Measurements from ENCODE around the gene ARHGAP4.
A peak's percentile ranks its signal among the peaks of the same experiment; 100 is the strongest.

The ARHGAP4 gene

GRCh38 chrX:153926858-153927671, 1.0 kb upstream of the ARHGAP4 start:
- peak; percentile 49 for DNase-seq (ENCODE audit: low read depth)

- DNase-seq (ENCODE audit: low read depth): no peak
Measured at GRCh38 chrX:153926552-153926857, 441 bp upstream of the ARHGAP4 start.

- no peak for DNase-seq (ENCODE audit: low read depth)
Measured at GRCh38 chrX:153925387-153925738, 701 bp downstream of the ARHGAP4 start.

GRCh38 chrX:153924149-153924861, 1.8 kb downstream of the ARHGAP4 start:
- DNase-seq (ENCODE audit: low read depth): no peak

- DNase-seq (ENCODE audit: low read depth): no peak
Measured at GRCh38 chrX:153922932-153923857, 2.9 kb downstream of the ARHGAP4 start.

- no peak for DNase-seq (ENCODE audit: low read depth)
Measured at GRCh38 chrX:153921511-153922446, 4.3 kb downstream of the ARHGAP4 start.

GRCh38 chrX:153921070-153921469, 5.0 kb downstream of the ARHGAP4 start:
- DNase-seq (ENCODE audit: low read depth): no peak

GRCh38 chrX:153920546-153920945, 5.5 kb downstream of the ARHGAP4 start:
- no peak for DNase-seq (ENCODE audit: low read depth)

GRCh38 chrX:153919281-153919680, 6.8 kb downstream of the ARHGAP4 start:
- no peak for DNase-seq (ENCODE audit: low read depth)

- no peak for DNase-seq (ENCODE audit: low read depth)
Measured at GRCh38 chrX:153917869-153918268, 8.2 kb downstream of the ARHGAP4 start.

GRCh38 chrX:153913701-153914100, 12.4 kb downstream of the ARHGAP4 start:
- DNase-seq (ENCODE audit: low read depth): no peak

- DNase-seq (ENCODE audit: low read depth): no peak
Measured at GRCh38 chrX:153913211-153913610, 12.9 kb downstream of the ARHGAP4 start.

- DNase-seq (ENCODE audit: low read depth): no peak
Measured at GRCh38 chrX:153911798-153912197, 14.3 kb downstream of the ARHGAP4 start.

- no peak for DNase-seq (ENCODE audit: low read depth)
Measured at GRCh38 chrX:153910446-153910845, 15.6 kb downstream of the ARHGAP4 start.

GRCh38 chrX:153909980-153910360, 16.1 kb downstream of the ARHGAP4 start:
- DNase-seq (ENCODE audit: low read depth): no peak

GRCh38 chrX:153909024-153909979, 16.8 kb downstream of the ARHGAP4 start:
- no peak for DNase-seq (ENCODE audit: low read depth)

GRCh38 chrX:153908219-153908860, 17.7 kb downstream of the ARHGAP4 start:
- no peak for DNase-seq (ENCODE audit: low read depth)

GRCh38 chrX:153907456-153907855, 18.6 kb downstream of the ARHGAP4 start:
- no peak for DNase-seq (ENCODE audit: low read depth)

GRCh38 chrX:153906126-153906917, 19.7 kb downstream of the ARHGAP4 start:
- DNase-seq (ENCODE audit: low read depth): no peak
